Central memory CD8-positive, alpha-beta T cell (primary cell): ENCODE results near the gene CTSC.
A peak's percentile ranks its signal among the peaks of the same experiment; 100 is the strongest.

ENCODE experiments used
- ATAC-seq: fragments of 150-1000 bp; cut with Tn5 transposase; replicated peaks from 2 replicates; pipeline ENCODE4 v1.10.0; 2022; ENCODE audit warnings: mild to moderate bottlenecking, moderate FRiP score, moderate number of reproducible peaks; ENCODE audit not compliant: poor library complexity, severe bottlenecking; ENCODE audit errors: extremely low read depth
- DNase-seq, 2 donors: peaks; one replicate each; pipeline ENCODE4 v3.0.0; 2021; ENCODE audit warnings: low spot score in 2 of 2
- H3K27ac Mint-ChIP-seq: one replicate; pipeline ENCODE4 v1.8.0; 2022; ENCODE audit warnings: low read depth, mild to moderate bottlenecking, moderate library complexity, mixed read lengths
- H3K27me3 Mint-ChIP-seq: one replicate; pipeline ENCODE4 v1.8.0; 2022; ENCODE audit warnings: mixed read lengths
- H3K36me3 Mint-ChIP-seq: one replicate; pipeline ENCODE4 v1.8.0; 2022; ENCODE audit warnings: mild to moderate bottlenecking, moderate library complexity, mixed read lengths; ENCODE audit not compliant: insufficient read depth
- H3K4me1 Mint-ChIP-seq: one replicate; pipeline ENCODE4 v1.8.0; 2022; ENCODE audit warnings: mixed read lengths
- H3K4me3 Mint-ChIP-seq: one replicate; pipeline ENCODE4 v1.8.0; 2022; ENCODE audit warnings: mild to moderate bottlenecking, moderate library complexity, mixed read lengths
- H3K9me3 Mint-ChIP-seq: one replicate; pipeline ENCODE4 v1.8.0; 2022; ENCODE audit warnings: mixed read lengths

Gene CTSC

DNA sequence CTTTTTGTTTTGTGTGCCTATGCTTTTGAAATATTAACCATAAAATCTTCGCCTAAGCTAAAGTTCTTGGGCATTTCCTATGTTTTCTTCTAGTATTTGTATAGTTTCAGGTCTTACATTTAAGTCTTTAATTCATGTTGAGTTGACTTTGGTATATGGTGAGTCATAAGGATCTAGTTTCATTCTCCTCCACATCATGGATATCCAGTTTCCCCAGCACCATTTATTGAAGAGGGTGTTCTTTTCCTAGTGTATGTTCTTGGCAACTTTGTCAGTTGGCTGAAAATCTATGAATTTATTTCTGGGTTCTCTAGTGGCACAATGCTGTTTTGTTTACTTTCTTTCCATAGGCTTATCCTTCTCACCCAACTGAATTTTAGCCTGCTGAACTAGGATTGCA is 49.0 kb downstream of the CTSC start:
- no peak for DNase-seq
- Mint-ChIP-seq H3K36me3 (peaks cover 25% of the 10 kb centered on the region), H3K27me3 (no peaks in the 10 kb centered on the region), H3K27ac (no peak overlapping the region), H3K4me3 (no peak overlapping the region), H3K4me1 (peaks cover 12% of the 10 kb centered on the region), H3K9me3 (no peaks in the 10 kb centered on the region)
- no peak for ATAC-seq

DNA sequence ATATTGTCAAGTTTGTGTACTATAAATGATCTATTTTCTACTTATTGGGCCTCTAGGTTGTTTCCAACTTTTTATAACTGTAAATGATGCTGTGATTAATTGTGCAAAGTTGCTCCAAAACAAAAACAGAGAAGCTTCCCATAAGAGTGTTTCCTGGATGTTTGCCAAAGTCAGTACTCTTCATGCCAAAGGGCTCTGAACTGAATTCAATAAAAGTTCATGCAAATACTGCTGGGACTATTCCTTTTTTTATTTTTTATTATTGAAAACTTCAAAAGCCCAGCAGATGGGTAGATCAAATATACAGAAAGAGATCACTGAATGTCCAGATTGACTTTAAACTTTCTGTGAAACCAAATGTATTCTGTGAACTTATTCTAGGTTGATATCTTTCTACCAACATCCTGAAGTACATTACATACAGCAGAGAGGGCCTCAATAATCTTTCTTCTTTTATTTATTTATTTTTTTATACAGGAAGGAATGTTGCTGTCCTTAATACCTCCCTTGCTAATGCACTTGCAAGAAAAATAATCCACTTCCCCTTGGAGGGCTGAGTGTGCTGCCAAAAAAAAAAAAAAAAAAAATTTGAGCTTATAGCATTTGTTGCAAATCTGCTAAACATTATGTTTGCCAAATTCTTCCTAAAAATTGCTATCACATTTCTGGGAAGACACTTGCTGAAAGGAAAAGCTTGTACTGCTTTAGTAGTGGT is 53.0 kb downstream of the CTSC start:
- Mint-ChIP-seq H3K9me3 (no peaks in the 10 kb centered on the region), H3K4me3 (no peak overlapping the region), H3K36me3 (peaks cover 14% of the 10 kb centered on the region), H3K4me1 (peaks cover 9% of the 10 kb centered on the region), H3K27me3 (no peaks in the 10 kb centered on the region), H3K27ac (peak overlapping the region; percentile 30)
- DNase-seq (no peak), ATAC-seq (no peak)

DNA sequence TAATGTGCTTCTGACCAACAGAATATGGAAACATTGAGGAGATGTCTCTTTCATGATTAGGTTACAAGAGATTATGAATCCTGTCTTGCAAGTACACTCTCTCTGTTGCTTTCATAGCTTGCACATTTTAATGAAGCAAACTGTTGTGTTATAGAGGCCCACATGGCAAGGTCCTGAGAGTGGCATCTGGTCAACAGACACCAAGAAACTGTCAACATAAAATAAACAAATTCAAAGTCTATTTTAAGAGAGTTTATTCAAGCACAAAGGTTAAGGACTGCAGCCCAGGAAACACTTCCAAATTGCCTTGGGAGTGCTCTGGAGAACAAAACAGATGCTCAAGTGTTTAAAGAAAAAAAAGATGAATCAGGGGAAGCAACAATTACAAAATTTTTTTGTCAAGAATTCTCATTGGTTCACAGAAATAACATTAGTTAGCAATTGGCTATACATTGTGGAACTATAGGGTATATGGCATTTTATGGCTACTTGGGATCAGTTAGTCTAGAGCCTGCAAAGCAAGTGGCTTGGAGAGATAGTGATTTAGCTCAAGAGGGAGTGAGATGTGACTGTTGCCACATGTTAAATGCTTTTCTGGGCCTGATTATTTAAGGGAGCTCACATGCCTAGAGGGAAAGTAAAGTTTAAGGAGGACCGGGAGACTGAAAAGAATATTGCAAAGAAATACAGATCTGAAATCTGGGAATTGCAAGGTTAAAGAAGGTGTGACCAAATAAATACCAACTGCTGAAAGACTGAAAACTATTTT is 54.6 kb downstream of the CTSC start:
- Mint-ChIP-seq H3K4me1 (peaks cover 9% of the 10 kb centered on the region), H3K27me3 (no peaks in the 10 kb centered on the region), H3K4me3 (no peak overlapping the region), H3K27ac (no peak overlapping the region), H3K36me3 (peaks cover 9% of the 10 kb centered on the region), H3K9me3 (peaks cover 5% of the 10 kb centered on the region)
- ATAC-seq (no peak), DNase-seq (no peak)

DNA sequence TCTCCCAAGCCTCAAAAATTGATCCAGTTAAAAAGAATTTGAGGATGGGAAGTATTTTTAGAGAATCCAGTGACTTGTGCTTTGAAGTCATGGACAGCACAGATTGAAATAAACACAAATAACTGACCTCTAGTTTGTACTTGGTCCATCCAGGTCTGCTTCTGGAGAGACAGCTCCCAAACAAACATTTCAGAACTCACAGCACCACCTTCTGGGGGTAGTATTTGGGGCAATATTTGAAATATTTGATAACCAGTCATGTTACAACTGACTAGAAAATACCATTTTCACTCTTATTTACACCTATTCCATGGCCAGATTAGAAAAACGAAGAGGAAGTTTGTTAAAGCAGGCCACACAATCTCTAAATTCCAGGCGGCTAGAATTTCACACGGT is 56.2 kb downstream of the CTSC start:
- H3K36me3 Mint-ChIP-seq = peaks cover 4% of the 10 kb centered on the region
- no peak overlapping the region for H3K4me3 Mint-ChIP-seq
- no peak overlapping the region for H3K27ac Mint-ChIP-seq
- peaks cover 5% of the 10 kb centered on the region for H3K4me1 Mint-ChIP-seq
- DNase-seq (no peak), ATAC-seq (no peak)
- no peaks in the 10 kb centered on the region for H3K27me3 Mint-ChIP-seq
- peaks cover 5% of the 10 kb centered on the region for H3K9me3 Mint-ChIP-seq

DNA sequence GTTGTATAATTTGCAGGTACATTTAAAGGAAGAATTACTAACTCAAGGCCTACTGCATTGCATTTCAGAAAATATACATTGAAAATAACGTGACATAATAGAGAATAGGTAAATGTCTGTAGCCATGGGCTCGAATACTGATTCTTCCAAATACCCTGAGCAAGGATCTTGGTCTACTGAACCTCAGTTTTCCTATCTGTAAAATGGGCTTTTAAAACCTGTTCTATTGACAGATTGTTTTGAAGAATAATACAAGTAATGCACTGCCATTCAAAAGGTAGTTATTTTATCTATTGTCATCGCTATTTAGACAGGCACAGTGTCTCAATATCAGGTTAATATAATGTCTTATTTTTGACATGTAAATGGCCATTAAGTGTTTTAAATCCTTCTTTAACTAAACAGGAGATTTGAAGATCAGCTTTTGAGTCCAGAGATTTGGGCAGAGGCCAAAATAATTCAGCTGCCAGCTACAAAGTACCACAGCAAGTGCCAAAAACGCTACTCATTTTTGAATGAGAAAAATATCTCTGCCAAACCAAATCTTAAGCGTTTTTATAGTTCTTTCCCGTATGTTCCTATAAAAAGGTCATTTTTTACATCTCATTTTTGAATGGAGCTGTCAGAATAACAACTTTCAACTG is 56.7 kb downstream of the CTSC start:
- Mint-ChIP-seq H3K4me1 (peaks cover 4% of the 10 kb centered on the region), H3K27me3 (no peaks in the 10 kb centered on the region), H3K4me3 (no peak overlapping the region), H3K9me3 (peaks cover 5% of the 10 kb centered on the region), H3K27ac (no peak overlapping the region), H3K36me3 (peaks cover 4% of the 10 kb centered on the region)
- ATAC-seq (no peak), DNase-seq (no peak)

DNA sequence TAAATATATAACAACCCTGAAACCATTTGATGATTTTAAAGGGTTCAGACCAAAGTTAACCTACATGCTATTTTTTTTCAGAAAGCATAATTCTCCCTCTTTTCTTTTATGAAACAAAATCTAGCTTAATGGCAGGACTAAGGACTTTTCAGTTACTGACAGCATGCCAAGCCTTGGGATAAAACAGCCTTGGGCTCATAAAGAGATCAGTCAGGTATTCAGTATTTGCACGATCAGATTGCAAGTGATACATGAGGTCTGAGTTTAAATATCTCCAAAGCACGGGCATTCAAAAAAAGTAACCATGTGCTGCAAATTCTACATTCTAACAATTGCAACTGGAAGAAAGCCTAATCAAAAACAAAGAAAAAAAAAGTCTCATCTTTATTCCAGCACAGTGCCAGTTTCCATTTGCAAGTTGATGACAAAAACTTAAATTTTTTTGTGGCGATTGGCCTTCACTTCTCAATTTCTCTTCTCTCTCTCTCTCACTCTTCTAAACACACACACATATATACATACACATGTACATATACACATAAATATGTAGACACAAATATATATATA is 60.1 kb downstream of the CTSC start:
- H3K4me3 Mint-ChIP-seq = no peak overlapping the region
- H3K4me1 Mint-ChIP-seq = peaks cover 4% of the 10 kb centered on the region
- H3K36me3 Mint-ChIP-seq = peaks cover 3% of the 10 kb centered on the region
- DNase-seq = no peak
- ATAC-seq = no peak
- H3K27ac Mint-ChIP-seq = no peak overlapping the region
- H3K9me3 Mint-ChIP-seq = peaks cover 5% of the 10 kb centered on the region
- H3K27me3 Mint-ChIP-seq = no peaks in the 10 kb centered on the region

DNA sequence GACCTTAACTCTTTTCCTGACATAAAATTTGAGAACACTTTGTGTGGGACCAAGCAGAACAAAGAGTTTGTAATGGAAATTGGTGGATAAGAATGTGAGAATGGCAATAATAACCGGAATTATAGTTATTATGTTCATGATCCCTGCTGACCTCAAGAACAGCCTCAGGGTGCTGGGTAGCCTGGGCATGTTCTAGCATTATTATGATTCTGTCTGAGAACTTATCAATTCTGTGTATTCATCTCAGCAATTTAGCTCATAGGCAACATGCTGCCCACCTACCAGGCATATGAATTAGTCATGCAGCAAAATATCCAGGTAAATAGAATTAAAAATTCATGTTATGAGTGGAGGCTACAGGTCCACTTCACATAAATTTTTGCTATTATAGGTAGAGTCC is 61.9 kb downstream of the CTSC start:
- Mint-ChIP-seq H3K4me3 (no peak overlapping the region), H3K27me3 (no peaks in the 10 kb centered on the region), H3K27ac (peak overlapping the region; percentile 19), H3K36me3 (peaks cover 6% of the 10 kb centered on the region), H3K9me3 (peaks cover 5% of the 10 kb centered on the region), H3K4me1 (peaks cover 4% of the 10 kb centered on the region)
- ATAC-seq (no peak), DNase-seq (no peak)

DNA sequence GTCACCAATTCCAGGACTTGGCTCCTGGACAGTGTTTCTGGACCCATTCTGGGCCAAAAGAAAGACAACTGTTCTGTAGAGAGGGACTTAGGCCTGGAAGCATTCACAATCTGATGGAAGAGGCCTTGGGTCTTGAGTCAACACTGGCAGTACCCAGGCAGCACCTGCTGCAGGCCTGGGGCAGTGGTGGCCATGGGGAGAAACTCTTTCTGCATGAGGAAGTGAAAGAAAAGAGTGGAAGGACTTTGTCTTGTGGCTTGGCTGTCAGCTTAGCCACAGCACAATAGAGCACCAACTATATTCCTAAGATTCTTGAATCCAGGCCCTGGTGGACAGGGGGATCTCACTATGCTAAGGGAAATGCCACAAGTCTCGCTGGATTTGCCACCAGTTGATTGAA is 70.6 kb downstream of the CTSC start:
- ATAC-seq (no peak), DNase-seq (no peak)
- H3K4me1 Mint-ChIP-seq = peaks cover 5% of the 10 kb centered on the region
- H3K27me3 Mint-ChIP-seq = no peaks in the 10 kb centered on the region
- H3K4me3 Mint-ChIP-seq = no peak overlapping the region
- no peak overlapping the region for H3K27ac Mint-ChIP-seq
- H3K36me3 Mint-ChIP-seq = peaks cover 14% of the 10 kb centered on the region
- peaks cover 3% of the 10 kb centered on the region for H3K9me3 Mint-ChIP-seq

DNA sequence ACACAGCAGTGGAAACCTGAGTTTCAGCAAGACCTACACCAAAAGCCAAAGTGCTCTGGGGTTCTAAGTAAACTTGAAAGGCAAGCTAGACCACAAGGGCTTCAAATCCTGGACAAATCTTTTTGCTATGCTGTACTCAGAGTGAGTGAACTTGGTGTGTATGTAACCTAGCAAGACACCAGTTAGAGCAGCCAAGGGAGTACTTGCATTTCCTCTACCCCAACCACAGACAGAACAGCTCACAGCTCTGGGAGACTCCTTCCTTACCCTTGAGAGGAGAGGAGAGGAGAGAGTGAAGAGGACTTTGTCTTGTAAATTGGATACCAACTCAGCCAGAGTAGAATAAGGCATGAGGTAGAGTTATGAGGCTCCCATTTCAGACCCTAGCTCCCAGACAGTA is 71.4 kb downstream of the CTSC start:
- Mint-ChIP-seq H3K4me3 (no peak overlapping the region), H3K4me1 (peaks cover 5% of the 10 kb centered on the region), H3K27ac (no peak overlapping the region), H3K36me3 (peaks cover 12% of the 10 kb centered on the region), H3K9me3 (peaks cover 8% of the 10 kb centered on the region), H3K27me3 (no peaks in the 10 kb centered on the region)
- DNase-seq (no peak), ATAC-seq (no peak)

DNA sequence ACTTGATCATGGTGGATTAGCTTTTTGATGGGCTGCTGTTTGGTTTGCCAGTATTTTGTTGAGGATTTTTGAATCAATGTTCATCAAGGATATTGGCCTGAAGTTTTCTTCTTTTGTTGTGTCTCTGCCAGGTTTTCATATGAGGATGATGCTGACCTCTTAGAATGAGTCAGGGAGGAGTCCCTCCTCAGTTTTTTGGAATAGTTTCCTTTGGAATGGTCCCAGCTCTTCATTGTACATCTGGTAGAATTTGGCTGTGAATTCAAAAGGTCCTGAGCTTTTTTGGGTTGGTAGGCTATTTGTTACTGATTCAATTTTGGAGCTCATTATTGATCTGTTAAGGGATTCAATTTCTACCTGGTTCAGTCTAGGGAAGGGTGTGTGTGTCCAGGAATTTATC is 78.1 kb downstream of the CTSC start:
- peaks cover 41% of the 10 kb centered on the region for H3K9me3 Mint-ChIP-seq
- H3K27ac Mint-ChIP-seq = no peak overlapping the region

DNA sequence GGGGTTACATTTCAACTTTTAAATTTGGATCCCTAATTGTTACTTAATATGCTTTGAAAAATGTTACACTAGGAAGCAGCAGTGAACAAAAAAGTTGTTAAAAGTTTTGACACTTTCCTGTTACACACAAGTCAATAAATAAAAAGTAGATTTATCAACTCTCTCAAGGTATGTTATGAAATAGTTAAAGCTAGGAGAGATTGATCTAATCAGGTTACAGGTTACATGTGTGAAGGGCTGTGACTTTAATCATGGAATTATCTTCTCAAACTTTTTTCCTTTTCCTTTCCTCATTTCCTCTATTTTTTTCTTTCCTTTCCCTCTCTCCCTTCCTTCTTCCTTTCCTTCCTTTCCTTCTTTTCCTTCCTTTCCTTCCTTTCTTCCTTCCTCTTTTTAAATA is 85.3 kb downstream of the CTSC start:
- peak overlapping the region; percentile 24 for H3K27ac Mint-ChIP-seq
- peaks cover 3% of the 10 kb centered on the region for H3K36me3 Mint-ChIP-seq
- no peaks in the 10 kb centered on the region for H3K27me3 Mint-ChIP-seq
- H3K4me3 Mint-ChIP-seq = no peak overlapping the region
- ATAC-seq (no peak), DNase-seq (no peak)
- H3K4me1 Mint-ChIP-seq = no peaks in the 10 kb centered on the region
- H3K9me3 Mint-ChIP-seq = peaks cover 7% of the 10 kb centered on the region

More for the DNA sequence above, 78.1 kb downstream of the CTSC start:
- H3K36me3 Mint-ChIP-seq = no peaks in the 10 kb centered on the region
- no peaks in the 10 kb centered on the region for H3K27me3 Mint-ChIP-seq
- H3K4me3 Mint-ChIP-seq = no peak overlapping the region
- DNase-seq = no peak
- H3K4me1 Mint-ChIP-seq = no peaks in the 10 kb centered on the region
- ATAC-seq = no peak

DNA sequence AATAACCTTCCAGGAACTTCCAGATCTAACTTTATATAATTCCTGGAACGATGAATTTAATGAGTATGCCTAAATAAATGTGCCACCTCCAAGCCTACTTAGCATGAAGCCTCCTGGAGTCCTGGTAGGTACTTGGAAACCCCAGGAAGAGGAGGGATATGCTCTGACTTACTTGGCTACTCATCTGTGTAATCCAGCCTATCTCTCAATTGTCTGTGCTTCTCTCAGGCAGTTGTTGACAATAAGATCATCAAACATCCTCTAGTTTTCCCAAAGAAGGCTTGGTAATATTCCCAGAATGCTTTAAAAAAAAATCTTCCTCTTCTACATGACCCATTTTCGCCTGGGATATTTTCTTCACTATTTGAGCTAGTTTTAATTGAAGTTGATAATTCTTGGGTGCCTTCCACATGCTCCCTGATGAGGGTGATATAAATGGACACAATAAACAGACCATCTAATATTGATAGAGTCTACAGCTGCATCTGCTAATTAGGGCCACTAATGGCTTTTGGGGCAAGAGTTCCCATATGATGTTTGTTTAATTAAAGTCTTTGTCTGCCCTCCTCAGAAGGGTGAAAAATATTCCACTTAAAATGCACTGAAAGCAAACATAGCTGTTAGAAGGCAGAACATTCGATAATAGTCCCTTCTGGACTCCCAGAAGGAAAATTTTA is 86.8 kb downstream of the CTSC start:
- peaks cover 3% of the 10 kb centered on the region for H3K36me3 Mint-ChIP-seq
- ATAC-seq (no peak), DNase-seq (no peak)
- H3K27me3 Mint-ChIP-seq = no peaks in the 10 kb centered on the region
- H3K4me3 Mint-ChIP-seq = no peak overlapping the region
- H3K4me1 Mint-ChIP-seq = no peaks in the 10 kb centered on the region
- no peak overlapping the region for H3K27ac Mint-ChIP-seq
- peaks cover 3% of the 10 kb centered on the region for H3K9me3 Mint-ChIP-seq
